ENCODE measurements around the gene MESP2.
"Not testable (repeated sequence)": the region's sequence is repeated elsewhere in the genome, so short reads cannot be mapped to it uniquely, and the experiment has no call there.

MESP2 gene

DNA sequence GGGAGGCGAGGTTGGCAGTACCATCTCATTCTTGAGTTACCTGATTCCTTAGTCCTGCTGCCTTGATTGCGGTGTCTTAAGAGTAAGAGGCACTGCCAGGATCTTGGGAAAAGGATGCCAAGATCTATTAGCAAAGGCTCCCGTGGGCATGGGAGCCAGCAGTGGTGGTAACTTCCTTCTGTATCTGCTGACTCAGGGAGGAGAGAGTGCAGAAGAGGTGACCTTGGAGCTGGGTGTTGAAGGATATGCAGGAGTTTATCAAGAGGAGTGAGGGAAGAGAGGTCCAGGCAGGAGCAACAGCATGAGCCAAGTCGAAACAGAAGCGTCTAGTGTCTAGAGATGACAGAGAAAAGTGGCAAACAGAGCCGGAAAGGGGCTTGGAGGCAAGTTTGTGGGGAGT, 4.5 kb downstream of the MESP2 start:
- TF ChIP-seq, protein P1, sequence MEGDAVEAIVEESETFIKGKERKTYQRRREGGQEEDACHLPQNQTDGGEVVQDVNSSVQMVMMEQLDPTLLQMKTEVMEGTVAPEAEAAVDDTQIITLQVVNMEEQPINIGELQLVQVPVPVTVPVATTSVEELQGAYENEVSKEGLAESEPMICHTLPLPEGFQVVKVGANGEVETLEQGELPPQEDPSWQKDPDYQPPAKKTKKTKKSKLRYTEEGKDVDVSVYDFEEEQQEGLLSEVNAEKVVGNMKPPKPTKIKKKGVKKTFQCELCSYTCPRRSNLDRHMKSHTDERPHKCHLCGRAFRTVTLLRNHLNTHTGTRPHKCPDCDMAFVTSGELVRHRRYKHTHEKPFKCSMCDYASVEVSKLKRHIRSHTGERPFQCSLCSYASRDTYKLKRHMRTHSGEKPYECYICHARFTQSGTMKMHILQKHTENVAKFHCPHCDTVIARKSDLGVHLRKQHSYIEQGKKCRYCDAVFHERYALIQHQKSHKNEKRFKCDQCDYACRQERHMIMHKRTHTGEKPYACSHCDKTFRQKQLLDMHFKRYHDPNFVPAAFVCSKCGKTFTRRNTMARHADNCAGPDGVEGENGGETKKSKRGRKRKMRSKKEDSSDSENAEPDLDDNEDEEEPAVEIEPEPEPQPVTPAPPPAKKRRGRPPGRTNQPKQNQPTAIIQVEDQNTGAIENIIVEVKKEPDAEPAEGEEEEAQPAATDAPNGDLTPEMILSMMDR (IDR thresholded peaks at IDR 0.05; ENCODE audit: low read depth, low read length, poor library complexity, severe bottlenecking), result no peak
- no peak for TF ChIP-seq EZH2phosphoT487 (IDR thresholded peaks at IDR 0.05; ENCODE audit: borderline replicate concordance, low read length)
- H3K27ac ChIP-seq (ENCODE audit: low read depth, low read length), result no peak overlapping the region
- no peaks in the 10 kb centered on the region for H4K20me1 ChIP-seq (ENCODE audit: control insufficient read depth, insufficient read depth, low read depth, low read length)
- no peaks in the 10 kb centered on the region for H3K36me3 ChIP-seq (ENCODE audit: control insufficient read depth, low read length)
- H3K79me2 ChIP-seq (ENCODE audit: control insufficient read depth, low read length), result no peaks in the 10 kb centered on the region
- H3K9me3 ChIP-seq (ENCODE audit: control insufficient read depth, insufficient read depth, low read length), result no peaks in the 10 kb centered on the region
- no peak overlapping the region for H3K4me2 ChIP-seq (ENCODE audit: low read length)
- H3K9me2 ChIP-seq (replicated peaks; ENCODE audit: control insufficient read depth, low read length), result no peaks in the 10 kb centered on the region
- no peaks in the 10 kb centered on the region for H3K4me1 ChIP-seq (ENCODE audit: control insufficient read depth, low read length)
- H3F3A ChIP-seq (ENCODE audit: control insufficient read depth, insufficient read depth), result no peaks in the 10 kb centered on the region
- H3K4me3 ChIP-seq (ENCODE audit: low read length), result no peak overlapping the region
- no peaks in the 10 kb centered on the region; the same call in none of the 2 replicates for H3K27me3 ChIP-seq (ENCODE audit: control insufficient read depth, low read length)

DNA sequence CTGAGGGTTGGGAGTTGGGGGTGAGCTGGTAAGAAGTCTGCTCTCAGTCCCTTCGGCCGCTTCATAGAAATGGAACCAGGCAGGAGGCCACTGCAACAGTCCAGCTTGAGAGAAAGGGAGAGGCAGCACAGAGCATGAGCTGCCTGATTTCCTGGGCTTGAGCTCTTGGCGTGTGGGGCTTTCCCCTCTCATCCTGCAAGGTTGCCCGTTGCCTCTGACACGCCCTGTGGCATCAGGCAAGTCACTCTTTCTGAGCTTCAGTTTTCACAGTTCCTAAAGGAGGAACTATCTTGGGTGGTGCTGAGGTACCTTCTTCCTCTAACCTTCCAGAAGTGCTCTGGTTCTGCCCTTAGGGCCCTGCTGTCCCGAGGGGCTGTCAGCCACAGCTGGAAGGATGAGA, 4.9 kb downstream of the MESP2 start:
- no peak overlapping the region for H3K4me2 ChIP-seq (ENCODE audit: low read length)
- H3K36me3 ChIP-seq (ENCODE audit: control insufficient read depth, low read length), result no peaks in the 10 kb centered on the region
- no peaks in the 10 kb centered on the region for H3K9me3 ChIP-seq (ENCODE audit: control insufficient read depth, insufficient read depth, low read length)
- H3K27ac ChIP-seq (ENCODE audit: low read depth, low read length), result no peak overlapping the region
- no peaks in the 10 kb centered on the region for H3K9me2 ChIP-seq (replicated peaks; ENCODE audit: control insufficient read depth, low read length)
- TF ChIP-seq, protein P1 (IDR thresholded peaks at IDR 0.05; ENCODE audit: low read depth, low read length, poor library complexity, severe bottlenecking), result no peak
- TF ChIP-seq EZH2phosphoT487 (IDR thresholded peaks at IDR 0.05; ENCODE audit: borderline replicate concordance, low read length), result no peak
- no peaks in the 10 kb centered on the region; the same call in none of the 2 replicates for H3K27me3 ChIP-seq (ENCODE audit: control insufficient read depth, low read length)
- no peaks in the 10 kb centered on the region for H3F3A ChIP-seq (ENCODE audit: control insufficient read depth, insufficient read depth)
- no peaks in the 10 kb centered on the region for H3K79me2 ChIP-seq (ENCODE audit: control insufficient read depth, low read length)
- no peak overlapping the region for H3K4me3 ChIP-seq (ENCODE audit: low read length)
- no peaks in the 10 kb centered on the region for H4K20me1 ChIP-seq (ENCODE audit: control insufficient read depth, insufficient read depth, low read depth, low read length)
- H3K4me1 ChIP-seq (ENCODE audit: control insufficient read depth, low read length), result no peaks in the 10 kb centered on the region

DNA sequence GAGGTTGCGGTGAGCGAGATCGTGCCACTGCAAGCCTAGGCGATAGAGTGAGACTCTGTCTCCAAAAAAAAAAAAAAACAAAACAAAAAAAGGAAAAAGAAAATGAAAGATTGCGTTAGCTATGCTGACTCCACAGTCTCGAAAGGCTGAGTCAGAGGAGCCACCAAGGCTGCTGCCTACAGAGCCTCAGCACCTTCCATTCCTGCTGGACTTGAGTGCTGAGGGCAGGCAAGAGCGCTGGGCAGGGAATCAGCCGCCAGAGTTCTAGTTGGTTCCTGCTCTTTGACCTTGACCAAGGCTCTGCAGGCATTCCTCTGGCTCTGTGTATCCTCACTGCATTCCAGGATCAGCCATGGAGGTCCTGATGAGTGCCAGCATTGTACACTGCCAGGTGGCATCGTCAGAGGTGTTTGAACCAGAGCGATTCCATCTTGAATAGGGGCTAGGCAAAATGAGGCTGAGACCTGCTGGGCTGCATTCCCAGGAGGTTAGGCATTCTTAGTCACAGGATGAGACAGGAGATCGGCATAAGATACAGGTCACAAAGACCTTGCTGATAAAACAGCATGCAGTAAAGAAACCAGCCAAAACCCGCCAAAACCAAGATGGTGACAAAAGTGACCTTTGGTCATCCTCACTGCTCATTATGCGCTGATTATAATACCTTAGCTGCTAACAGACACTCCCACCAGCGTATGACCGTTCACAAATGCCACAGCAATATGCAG, 5.9 kb downstream of the MESP2 start:
- no peaks in the 10 kb centered on the region for H3K79me2 ChIP-seq (ENCODE audit: control insufficient read depth, low read length)
- no peaks in the 10 kb centered on the region; the same call in none of the 2 replicates for H3K27me3 ChIP-seq (ENCODE audit: control insufficient read depth, low read length)
- no peaks in the 10 kb centered on the region for H4K20me1 ChIP-seq (ENCODE audit: control insufficient read depth, insufficient read depth, low read depth, low read length)
- no peak for TF ChIP-seq EZH2phosphoT487 (IDR thresholded peaks at IDR 0.05; ENCODE audit: borderline replicate concordance, low read length)
- TF ChIP-seq, protein P1 (IDR thresholded peaks at IDR 0.05; ENCODE audit: low read depth, low read length, poor library complexity, severe bottlenecking), result no peak
- H3K4me3 ChIP-seq (ENCODE audit: low read length), result no peak overlapping the region
- H3K4me1 ChIP-seq (ENCODE audit: control insufficient read depth, low read length), result no peaks in the 10 kb centered on the region
- no peak overlapping the region for H3K27ac ChIP-seq (ENCODE audit: low read depth, low read length)
- no peaks in the 10 kb centered on the region for H3K9me3 ChIP-seq (ENCODE audit: control insufficient read depth, insufficient read depth, low read length)
- no peaks in the 10 kb centered on the region for H3K36me3 ChIP-seq (ENCODE audit: control insufficient read depth, low read length)
- H3K4me2 ChIP-seq (ENCODE audit: low read length), result no peak overlapping the region
- no peaks in the 10 kb centered on the region for H3F3A ChIP-seq (ENCODE audit: control insufficient read depth, insufficient read depth)
- no peaks in the 10 kb centered on the region for H3K9me2 ChIP-seq (replicated peaks; ENCODE audit: control insufficient read depth, low read length)

DNA sequence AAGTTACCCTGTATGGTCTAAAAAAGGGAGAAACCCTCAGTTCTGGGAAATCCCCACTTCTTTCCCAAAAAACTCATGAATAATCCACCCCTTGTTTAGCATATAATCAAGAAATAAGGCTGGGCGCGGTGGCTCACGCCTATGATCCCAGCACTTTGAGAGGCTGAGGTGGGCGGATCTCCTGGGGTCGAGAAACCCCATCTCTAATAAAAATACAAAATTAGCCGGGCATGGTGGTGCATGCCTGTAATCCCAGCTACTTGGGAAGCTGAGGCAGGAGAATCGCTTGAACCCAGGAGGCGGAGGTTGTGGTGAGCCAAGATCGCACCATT, 6.5 kb downstream of the MESP2 start:
- not testable (repeated sequence) for H3K27ac ChIP-seq (ENCODE audit: low read depth, low read length); H3K4me2 ChIP-seq (ENCODE audit: low read length); H3K9me3 ChIP-seq (ENCODE audit: control insufficient read depth, insufficient read depth, low read length); H3F3A ChIP-seq (ENCODE audit: control insufficient read depth, insufficient read depth); H3K79me2 ChIP-seq (ENCODE audit: control insufficient read depth, low read length); H3K27me3 ChIP-seq (ENCODE audit: control insufficient read depth, low read length); H3K4me3 ChIP-seq (ENCODE audit: low read length); H3K36me3 ChIP-seq (ENCODE audit: control insufficient read depth, low read length); H3K9me2 ChIP-seq (replicated peaks; ENCODE audit: control insufficient read depth, low read length); H3K4me1 ChIP-seq (ENCODE audit: control insufficient read depth, low read length); H4K20me1 ChIP-seq (ENCODE audit: control insufficient read depth, insufficient read depth, low read depth, low read length)

All from DOHH2 (cell line).